HCT116 (cell line): Measurements from ENCODE around the gene TOMM22. TPM values are rescaled to one million over a fixed set of nuclear protein-coding genes. Genes with fewer than 3 reads are reported as not detected.

Experiments
- ATAC-seq: fragments of 200-7000 bp; cut with Tn5 transposase; 2 replicates; pipeline ENCODE4 v1.9.1; 2020; ENCODE audit warnings: mild to moderate bottlenecking, moderate library complexity
- BruUV-seq: library from RNA; stranded (reverse); fragments of 400-500 nt; replicated peaks from 2 replicates; lab custom pipeline; 2021; lab: Mats Ljungman, UMichigan
- CTCF ChIA-PET: fragments of 300-600 bp; sonication (Branson Sonifier 250); formaldehyde crosslinking; loops from one replicate; lab custom pipeline; 2021; ENCODE audit warnings: antibody characterized with exemption; lab: Charles Lee
- POLR2A ChIA-PET: fragments of 300-600, 350-600 bp; sonication (Branson Sonifier 250); formaldehyde crosslinking; loops from one replicate; lab custom pipeline; 2021; ENCODE audit warnings: antibody characterized with exemption; lab: Charles Lee
- RAD21 ChIA-PET, 2 experiments: fragments of 300-600 bp; sonication (Branson Sonifier 250); formaldehyde crosslinking; loops; one replicate each; lab custom pipeline; 2023; ENCODE audit warnings: low total read pairs in 2 of 2; ENCODE audit not compliant: uncharacterized antibody in 2 of 2, unreplicated experiment in 2 of 2, low non-redundant PET in 1 of 2; lab: Charles Lee
- DNase-seq: peaks from one replicate; pipeline ENCODE4 v3.0.0-alpha.2; 2010; ENCODE audit warnings: low read depth, low spot score
- H2AFZ ChIP-seq: fragments of 200-600 bp; shearing (Covaris generic), sonication (generic); 2 replicates; pipeline ENCODE4 v1.6.1; 2017; ENCODE audit warnings: low read depth, mixed run types, mixed read lengths, antibody characterized with exemption, low read length; ENCODE audit not compliant: poor library complexity, severe bottlenecking
- H3K27ac ChIP-seq: 2 replicates; pipeline ENCODE4 v1.5.1; 2012; ENCODE audit warnings: low read depth, low read length
- H3K27me3 ChIP-seq: fragments of 200-600 bp; sonication (generic); 2 replicates; pipeline ENCODE4 v1.6.1; 2016; ENCODE audit warnings: mixed run types, low read length, mixed read lengths; ENCODE audit not compliant: insufficient read depth
- H3K36me3 ChIP-seq, 2 experiments: fragments of 200-500 bp in 1 of 2; fragments of 200-600 bp in 1 of 2; sonication (Bioruptor generic) in 1 of 2; sonication (generic) in 1 of 2; 2 replicates each; pipeline versions ENCODE4 v1.5.1 to v1.6.1; 2014 to 2016; ENCODE audit warnings: low read length in 2 of 2, inconsistent platforms in 1 of 2, mixed read lengths in 1 of 2, mixed run types in 1 of 2; ENCODE audit not compliant: insufficient read depth in 2 of 2, control insufficient read depth in 1 of 2
- H3K4me1 ChIP-seq, 2 experiments: fragments of 200-600 bp in 1 of 2; sonication (generic) in 1 of 2; 2 replicates each; pipeline versions ENCODE4 v1.5.1 to v1.6.1; 2012 to 2017; ENCODE audit warnings: low read length in 2 of 2, inconsistent platforms in 1 of 2, mild to moderate bottlenecking in 1 of 2, mixed read lengths in 1 of 2, mixed run types in 1 of 2, moderate library complexity in 1 of 2; ENCODE audit not compliant: insufficient read depth in 2 of 2, control insufficient read depth in 1 of 2
- H3K4me2 ChIP-seq: fragments of 200-600 bp; sonication (generic); 2 replicates; pipeline ENCODE4 v1.6.1; 2017; ENCODE audit warnings: mixed run types, low read length, mixed read lengths
- H3K4me3 ChIP-seq, 2 experiments: fragments of 200-600 bp in 1 of 2; sonication (generic) in 1 of 2; replicated peaks in 1 of 2; 2 replicates each; pipeline ENCODE4 v1.5.1; 2011 to 2016; ENCODE audit warnings: low read length in 2 of 2, control low read depth in 1 of 2, low read depth in 1 of 2, mild to moderate bottlenecking in 1 of 2, mixed read lengths in 1 of 2, mixed run types in 1 of 2
- H3K79me2 ChIP-seq: fragments of 200-600 bp; sonication (generic); 2 replicates; pipeline ENCODE4 v1.6.1; 2017; ENCODE audit warnings: mild to moderate bottlenecking, mixed run types, low read length, moderate library complexity, mixed read lengths; ENCODE audit not compliant: insufficient read depth
- H3K9ac ChIP-seq: fragments of 200-600 bp; sonication (generic); 2 replicates; pipeline ENCODE4 v1.6.1; 2016; ENCODE audit warnings: low read length, mixed read lengths
- H3K9me2 ChIP-seq: fragments of 200-600 bp; sonication (generic), shearing (Covaris generic); 2 replicates; pipeline ENCODE4 v1.6.1; 2017; ENCODE audit warnings: mixed run types, mild to moderate bottlenecking, moderate library complexity; ENCODE audit not compliant: insufficient read depth
- H3K9me3 ChIP-seq, 2 experiments: fragments of 200-500 bp in 1 of 2; fragments of 200-600 bp in 1 of 2; sonication (Bioruptor generic) in 1 of 2; sonication (generic) in 1 of 2; 2 replicates each; pipeline ENCODE4 v1.6.1; 2014 to 2017; ENCODE audit warnings: low read length in 2 of 2, mixed read lengths in 2 of 2, inconsistent platforms in 1 of 2, low read depth in 1 of 2, mild to moderate bottlenecking in 1 of 2, mixed run types in 1 of 2, moderate library complexity in 1 of 2; ENCODE audit not compliant: control insufficient read depth in 1 of 2, insufficient read depth in 1 of 2
- H4K20me1 ChIP-seq: fragments of 200-600 bp; sonication (generic), shearing (Covaris generic); 2 replicates; pipeline ENCODE4 v1.6.1; 2017; ENCODE audit warnings: mixed run types, mild to moderate bottlenecking, moderate library complexity; ENCODE audit not compliant: insufficient read depth
- CBX3 ChIP-seq: IDR thresholded peaks from 2 replicates; pipeline ENCODE4 v1.6.1; 2012; ENCODE audit warnings: low read depth
- CEBPB ChIP-seq: IDR thresholded peaks from 2 replicates; pipeline ENCODE4 v1.6.1; 2012; ENCODE audit warnings: low read depth
- EGR1 ChIP-seq: IDR thresholded peaks from 2 replicates; pipeline ENCODE4 v1.6.1; 2012; ENCODE audit warnings: low read depth
- EZH2 ChIP-seq: fragments of 200-600 bp; sonication (generic); IDR thresholded peaks from 2 replicates; pipeline ENCODE4 v1.6.1; 2017; ENCODE audit warnings: antibody characterized with exemption, mixed run types
- EZH2phosphoT487 ChIP-seq: fragments of 200-600 bp; IDR thresholded peaks from 2 replicates; pipeline ENCODE4 v1.6.1; 2018; ENCODE audit warnings: antibody characterized with exemption, borderline replicate concordance
- JUND ChIP-seq: IDR thresholded peaks from 2 replicates; pipeline ENCODE4 v1.6.1; 2012
- POLR2A ChIP-seq: IDR thresholded peaks from 2 replicates; pipeline ENCODE4 v1.7.0; 2011; ENCODE audit warnings: borderline replicate concordance; ENCODE audit not compliant: insufficient read depth, insufficient read length; ENCODE audit errors: extremely low read depth
- SP1 ChIP-seq: IDR thresholded peaks from 2 replicates; pipeline ENCODE4 v1.6.1; 2012; ENCODE audit warnings: low read depth
- SRF ChIP-seq: IDR thresholded peaks from 2 replicates; pipeline ENCODE4 v1.6.1; 2012; ENCODE audit warnings: low read depth
- TCF7L2 ChIP-seq: IDR thresholded peaks from 2 replicates; pipeline ENCODE4 v1.7.0; 2011; ENCODE audit warnings: borderline replicate concordance, inconsistent platforms; ENCODE audit not compliant: insufficient read depth, insufficient read length; ENCODE audit errors: extremely low read depth
- YY1 ChIP-seq: IDR thresholded peaks from 2 replicates; pipeline ENCODE4 v1.6.1; 2011; ENCODE audit warnings: low read length, low read depth, moderate library complexity, mild to moderate bottlenecking; ENCODE audit not compliant: insufficient replicate concordance; ENCODE audit errors: extremely low read depth
- ZFX ChIP-seq: fragments of 450-650 bp; IDR thresholded peaks from 2 replicates; pipeline ENCODE4 v1.6.1; 2017
- ZNF274 ChIP-seq: fragments of 200-500 bp; sonication (Bioruptor generic); IDR thresholded peaks from 2 replicates; pipeline ENCODE4 v1.6.1; 2014; ENCODE audit warnings: mild to moderate bottlenecking, low read depth, low read length, inconsistent platforms
- intact Hi-C: fragments of 100-400 bp; cut with micrococcal nuclease; formaldehyde crosslinking; loops from 2 replicates; pipeline ENCODE4 v1.10.0; 2022
- total RNA-seq: library from RNA; stranded (reverse); gene quantifications from one replicate; pipeline ENCODE4 v1.2.1, GENCODE V29; 2021; ENCODE audit not compliant: unreplicated experiment
- TF ChIP-seq, protein P1 (sequence below): IDR thresholded peaks from 2 replicates; pipeline ENCODE4 v1.6.1; 2012
- TF ChIP-seq, protein P2 (sequence below): IDR thresholded peaks from 2 replicates; pipeline ENCODE4 v1.6.1; 2012

Gene TOMM22
- total RNA-seq, 1 experiment from 2014 or later = 136 TPM

DNA sequence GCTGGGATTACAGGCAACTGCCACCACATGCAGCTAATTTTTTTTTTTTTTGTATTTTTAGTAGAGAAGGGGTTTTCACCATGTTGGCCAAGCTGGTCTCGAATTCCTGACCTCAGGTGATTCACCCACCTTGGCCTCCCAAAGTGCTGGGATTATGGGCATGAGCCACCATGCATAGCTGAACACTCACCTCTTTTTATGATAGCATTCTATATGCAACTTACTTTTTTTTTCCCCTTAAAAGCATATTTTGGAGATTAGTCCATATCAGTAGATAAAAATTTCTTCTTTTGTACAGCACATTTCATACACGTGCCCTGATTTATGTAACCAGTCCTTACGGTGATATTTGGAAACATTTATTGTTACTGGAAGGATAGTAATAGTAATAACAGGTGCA is 38.6 kb downstream of the TOMM22 start:
- no peak overlapping the region for H3K4me2 ChIP-seq
- no peak overlapping the region for H3K27ac ChIP-seq
- no peak overlapping the region for H2AFZ ChIP-seq
- intact Hi-C loops = no loop called here
- no peak for DNase-seq
- no TSS peak for BruUV-seq
- H3K9me2 ChIP-seq = no peaks in the 10 kb centered on the region
- ATAC-seq = no peak
- H3K36me3 ChIP-seq = peaks cover 22 to 30% of the 10 kb centered on the region in 2 experiments; a peak in 3 of 4 replicates
- H3K9me3 ChIP-seq = no peaks in the 10 kb centered on the region
- H3K4me1 ChIP-seq = peaks cover 12 to 21% of the 10 kb centered on the region in 2 experiments
- no peaks in the 10 kb centered on the region for H4K20me1 ChIP-seq
- RAD21 ChIA-PET = no interaction called here
- peaks cover 17% of the 10 kb centered on the region for H3K79me2 ChIP-seq
- H3K4me3 ChIP-seq = no peak overlapping the region
- H3K27me3 ChIP-seq = no peaks in the 10 kb centered on the region
- H3K9ac ChIP-seq = no peak overlapping the region
- CTCF ChIA-PET = no interaction called here
- TF ChIP-seq YY1 (no peak), EZH2 (no peak), SP1 (no peak), SRF (no peak), TCF7L2 (no peak), ZFX (no peak), POLR2A (no peak), EGR1 (no peak), EZH2phosphoT487 (no peak), JUND (no peak), CEBPB (no peak), CBX3 (no peak), ZNF274 (no peak)
- TF ChIP-seq, protein P1, sequence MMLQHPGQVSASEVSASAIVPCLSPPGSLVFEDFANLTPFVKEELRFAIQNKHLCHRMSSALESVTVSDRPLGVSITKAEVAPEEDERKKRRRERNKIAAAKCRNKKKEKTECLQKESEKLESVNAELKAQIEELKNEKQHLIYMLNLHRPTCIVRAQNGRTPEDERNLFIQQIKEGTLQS = no peak
- TF ChIP-seq, protein P2, sequence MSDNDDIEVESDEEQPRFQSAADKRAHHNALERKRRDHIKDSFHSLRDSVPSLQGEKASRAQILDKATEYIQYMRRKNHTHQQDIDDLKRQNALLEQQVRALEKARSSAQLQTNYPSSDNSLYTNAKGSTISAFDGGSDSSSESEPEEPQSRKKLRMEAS = no peak
- POLR2A ChIA-PET = no interaction called here
